ENCODE results near the gene ZNF654. TPM values are rescaled to one million over a fixed set of nuclear protein-coding genes. Genes with fewer than 3 reads are reported as not detected.

The ZNF654 gene
- polyA plus RNA-seq, 2 donors: 4.3 to 4.8 TPM

GRCh38 chr3:88057630-88058305, 1.3 kb upstream of the ZNF654 start:
- H3K4me3 ChIP-seq (ENCODE audit: low read depth in 1 of 2, low read length in 2 of 2): peak overlapping the region; percentile 69 to 88
- no peaks in the 10 kb centered on the region for H3K9me3 ChIP-seq (ENCODE audit: control insufficient read depth in 2 of 2, insufficient read depth in 1 of 2, low read depth in 1 of 2, low read length in 1 of 2)
- H3K27ac ChIP-seq (ENCODE audit: low read depth in 2 of 2, low read length in 1 of 2): peak overlapping the region; percentile 98 to 99
- no peaks in the 10 kb centered on the region for H3K4me1 ChIP-seq (ENCODE audit: control insufficient read depth in 2 of 2, insufficient read depth in 2 of 2, low read length in 1 of 2)
- 7 to 11% methylated on average over 16 of the region's 16 CpGs for WGBS, 2 donors
- no peaks in the 10 kb centered on the region for H3K27me3 ChIP-seq (ENCODE audit: control insufficient read depth in 1 of 2, insufficient read depth in 2 of 2, low read length in 2 of 2)
- H3K36me3 ChIP-seq (ENCODE audit: control insufficient read depth in 2 of 2, insufficient read depth in 2 of 2, low read length in 1 of 2): peaks cover 0 to 4% of the 10 kb centered on the region in 2 donors

- Histone ChIP-seq H3K4me3 (ENCODE audit: low read depth in 1 of 2, low read length in 2 of 2) (peak overlapping the region; percentile 69 to 88), H3K4me1 (ENCODE audit: control insufficient read depth in 2 of 2, insufficient read depth in 2 of 2, low read length in 1 of 2) (no peaks in the 10 kb centered on the region), H3K27me3 (ENCODE audit: control insufficient read depth in 1 of 2, insufficient read depth in 2 of 2, low read length in 2 of 2) (no peaks in the 10 kb centered on the region), H3K36me3 (ENCODE audit: control insufficient read depth in 2 of 2, insufficient read depth in 2 of 2, low read length in 1 of 2) (peaks cover 0 to 4% of the 10 kb centered on the region in 2 donors), H3K9me3 (ENCODE audit: control insufficient read depth in 2 of 2, insufficient read depth in 1 of 2, low read depth in 1 of 2, low read length in 1 of 2) (no peaks in the 10 kb centered on the region), H3K27ac (ENCODE audit: low read depth in 2 of 2, low read length in 1 of 2) (peak overlapping the region; percentile 98 to 99)
- 0% methylated on average over 24 of the region's 24 CpGs for WGBS, 2 donors
Measured at GRCh38 chr3:88058306-88058580, 812 bp upstream of the ZNF654 start.

GRCh38 chr3:88059380-88060170, 520 bp downstream of the ZNF654 start:
- WGBS, 2 donors: 0 to 1% methylated on average over 45 of the region's 45 CpGs
- no peaks in the 10 kb centered on the region for H3K27me3 ChIP-seq (ENCODE audit: control insufficient read depth in 1 of 2, insufficient read depth in 2 of 2, low read length in 2 of 2)
- H3K4me1 ChIP-seq (ENCODE audit: control insufficient read depth in 2 of 2, insufficient read depth in 2 of 2, low read length in 1 of 2): no peaks in the 10 kb centered on the region
- peaks cover 0 to 4% of the 10 kb centered on the region in 2 donors for H3K36me3 ChIP-seq (ENCODE audit: control insufficient read depth in 2 of 2, insufficient read depth in 2 of 2, low read length in 1 of 2)
- no peaks in the 10 kb centered on the region for H3K9me3 ChIP-seq (ENCODE audit: control insufficient read depth in 2 of 2, insufficient read depth in 1 of 2, low read depth in 1 of 2, low read length in 1 of 2)
- H3K27ac ChIP-seq (ENCODE audit: low read depth in 2 of 2, low read length in 1 of 2): peak overlapping the region; percentile 95 to 97
- H3K4me3 ChIP-seq (ENCODE audit: low read depth in 1 of 2, low read length in 2 of 2): peak overlapping the region; percentile 84 to 94

- no peak overlapping the region for H3K27ac ChIP-seq (ENCODE audit: low read depth in 2 of 2, low read length in 1 of 2)
- no peaks in the 10 kb centered on the region for H3K4me1 ChIP-seq (ENCODE audit: control insufficient read depth in 2 of 2, insufficient read depth in 2 of 2, low read length in 1 of 2)
- H3K27me3 ChIP-seq (ENCODE audit: control insufficient read depth in 1 of 2, insufficient read depth in 2 of 2, low read length in 2 of 2): no peaks in the 10 kb centered on the region
- no peaks in the 10 kb centered on the region for H3K9me3 ChIP-seq (ENCODE audit: control insufficient read depth in 2 of 2, insufficient read depth in 1 of 2, low read depth in 1 of 2, low read length in 1 of 2)
- 26 to 35% methylated on average over 1 of the region's 1 CpG for WGBS, 2 donors
- H3K36me3 ChIP-seq (ENCODE audit: control insufficient read depth in 2 of 2, insufficient read depth in 2 of 2, low read length in 1 of 2): no peaks in the 10 kb centered on the region
- no peak overlapping the region for H3K4me3 ChIP-seq (ENCODE audit: low read depth in 1 of 2, low read length in 2 of 2)
Measured at GRCh38 chr3:88061746-88062145, 2.7 kb downstream of the ZNF654 start.

GRCh38 chr3:88075072-88075471, 16.0 kb downstream of the ZNF654 start:
- 85 to 88% methylated on average over 2 of the region's 2 CpGs for WGBS, 2 donors
- Histone ChIP-seq H3K27ac (ENCODE audit: low read depth in 2 of 2, low read length in 1 of 2) (no peak overlapping the region), H3K36me3 (ENCODE audit: control insufficient read depth in 2 of 2, insufficient read depth in 2 of 2, low read length in 1 of 2) (no peaks in the 10 kb centered on the region), H3K9me3 (ENCODE audit: control insufficient read depth in 2 of 2, insufficient read depth in 1 of 2, low read depth in 1 of 2, low read length in 1 of 2) (no peaks in the 10 kb centered on the region), H3K27me3 (ENCODE audit: control insufficient read depth in 1 of 2, insufficient read depth in 2 of 2, low read length in 2 of 2) (no peaks in the 10 kb centered on the region), H3K4me1 (ENCODE audit: control insufficient read depth in 2 of 2, insufficient read depth in 2 of 2, low read length in 1 of 2) (no peaks in the 10 kb centered on the region), H3K4me3 (ENCODE audit: low read depth in 1 of 2, low read length in 2 of 2) (no peak overlapping the region)

- Histone ChIP-seq H3K27me3 (ENCODE audit: control insufficient read depth in 1 of 2, insufficient read depth in 2 of 2, low read length in 2 of 2) (no peaks in the 10 kb centered on the region), H3K4me3 (ENCODE audit: low read depth in 1 of 2, low read length in 2 of 2) (no peak overlapping the region), H3K9me3 (ENCODE audit: control insufficient read depth in 2 of 2, insufficient read depth in 1 of 2, low read depth in 1 of 2, low read length in 1 of 2) (no peaks in the 10 kb centered on the region), H3K36me3 (ENCODE audit: control insufficient read depth in 2 of 2, insufficient read depth in 2 of 2, low read length in 1 of 2) (no peaks in the 10 kb centered on the region), H3K4me1 (ENCODE audit: control insufficient read depth in 2 of 2, insufficient read depth in 2 of 2, low read length in 1 of 2) (no peaks in the 10 kb centered on the region), H3K27ac (ENCODE audit: low read depth in 2 of 2, low read length in 1 of 2) (no peak overlapping the region)
- 55 to 71% methylated on average over 2 of the region's 2 CpGs for WGBS, 2 donors
Measured at GRCh38 chr3:88075497-88075896, 16.4 kb downstream of the ZNF654 start.

- H3K36me3 ChIP-seq (ENCODE audit: control insufficient read depth in 2 of 2, insufficient read depth in 2 of 2, low read length in 1 of 2): no peaks in the 10 kb centered on the region
- H3K27me3 ChIP-seq (ENCODE audit: control insufficient read depth in 1 of 2, insufficient read depth in 2 of 2, low read length in 2 of 2): no peaks in the 10 kb centered on the region
- 97 to 98% methylated on average over 1 of the region's 1 CpG for WGBS, 2 donors
- H3K9me3 ChIP-seq (ENCODE audit: control insufficient read depth in 2 of 2, insufficient read depth in 1 of 2, low read depth in 1 of 2, low read length in 1 of 2): no peaks in the 10 kb centered on the region
- H3K4me1 ChIP-seq (ENCODE audit: control insufficient read depth in 2 of 2, insufficient read depth in 2 of 2, low read length in 1 of 2): no peaks in the 10 kb centered on the region
- H3K27ac ChIP-seq (ENCODE audit: low read depth in 2 of 2, low read length in 1 of 2): no peak overlapping the region
- H3K4me3 ChIP-seq (ENCODE audit: low read depth in 1 of 2, low read length in 2 of 2): no peak overlapping the region
Measured at GRCh38 chr3:88076712-88077111, 17.7 kb downstream of the ZNF654 start.

GRCh38 chr3:88078932-88079331, 19.9 kb downstream of the ZNF654 start:
- Histone ChIP-seq H3K4me1 (ENCODE audit: control insufficient read depth in 2 of 2, insufficient read depth in 2 of 2, low read length in 1 of 2) (no peaks in the 10 kb centered on the region), H3K27me3 (ENCODE audit: control insufficient read depth in 1 of 2, insufficient read depth in 2 of 2, low read length in 2 of 2) (no peaks in the 10 kb centered on the region)

GRCh38 chr3:88082854-88083253, 23.8 kb downstream of the ZNF654 start:
- H3K4me1 ChIP-seq (ENCODE audit: control insufficient read depth in 2 of 2, insufficient read depth in 2 of 2, low read length in 1 of 2): no peaks in the 10 kb centered on the region
- H3K9me3 ChIP-seq (ENCODE audit: control insufficient read depth in 2 of 2, insufficient read depth in 1 of 2, low read depth in 1 of 2, low read length in 1 of 2): no peaks in the 10 kb centered on the region
- no peaks in the 10 kb centered on the region for H3K27me3 ChIP-seq (ENCODE audit: control insufficient read depth in 1 of 2, insufficient read depth in 2 of 2, low read length in 2 of 2)
- H3K36me3 ChIP-seq (ENCODE audit: control insufficient read depth in 2 of 2, insufficient read depth in 2 of 2, low read length in 1 of 2): no peaks in the 10 kb centered on the region
- H3K4me3 ChIP-seq (ENCODE audit: low read depth in 1 of 2, low read length in 2 of 2): no peak overlapping the region
- H3K27ac ChIP-seq (ENCODE audit: low read depth in 2 of 2, low read length in 1 of 2): no peak overlapping the region
- WGBS, 2 donors: 85 to 90% methylated on average over 2 of the region's 2 CpGs

More at GRCh38 chr3:88078932-88079331, 19.9 kb downstream of the ZNF654 start:
- no peak overlapping the region for H3K27ac ChIP-seq (ENCODE audit: low read depth in 2 of 2, low read length in 1 of 2)
- H3K36me3 ChIP-seq (ENCODE audit: control insufficient read depth in 2 of 2, insufficient read depth in 2 of 2, low read length in 1 of 2): no peaks in the 10 kb centered on the region
- H3K4me3 ChIP-seq (ENCODE audit: low read depth in 1 of 2, low read length in 2 of 2): no peak overlapping the region
- WGBS, 2 donors: 96 to 98% methylated on average over 3 of the region's 3 CpGs
- H3K9me3 ChIP-seq (ENCODE audit: control insufficient read depth in 2 of 2, insufficient read depth in 1 of 2, low read depth in 1 of 2, low read length in 1 of 2): no peaks in the 10 kb centered on the region

- H3K27ac ChIP-seq (ENCODE audit: low read depth in 2 of 2, low read length in 1 of 2): no peak overlapping the region
- no peak overlapping the region for H3K4me3 ChIP-seq (ENCODE audit: low read depth in 1 of 2, low read length in 2 of 2)
- WGBS, 2 donors: 78 to 93% methylated on average over 2 of the region's 2 CpGs
- no peaks in the 10 kb centered on the region for H3K36me3 ChIP-seq (ENCODE audit: control insufficient read depth in 2 of 2, insufficient read depth in 2 of 2, low read length in 1 of 2)
- no peaks in the 10 kb centered on the region for H3K9me3 ChIP-seq (ENCODE audit: control insufficient read depth in 2 of 2, insufficient read depth in 1 of 2, low read depth in 1 of 2, low read length in 1 of 2)
- no peaks in the 10 kb centered on the region for H3K27me3 ChIP-seq (ENCODE audit: control insufficient read depth in 1 of 2, insufficient read depth in 2 of 2, low read length in 2 of 2)
- no peaks in the 10 kb centered on the region for H3K4me1 ChIP-seq (ENCODE audit: control insufficient read depth in 2 of 2, insufficient read depth in 2 of 2, low read length in 1 of 2)
Measured at GRCh38 chr3:88084097-88084501, 25.0 kb downstream of the ZNF654 start.
